WTC11 (cell line): Measurements from ENCODE around the gene TRAF3IP3. TPM values are rescaled to one million over a fixed set of nuclear protein-coding genes. Genes with fewer than 3 reads are reported as not detected.

ENCODE experiments used
- ATAC-seq: fragments of 200-7000 bp; cut with Tn5 transposase; 2 replicates; pipeline ENCODE4 v1.10.0; 2021; ENCODE audit warnings: mild to moderate bottlenecking, moderate library complexity
- CTCF ChIA-PET: fragments of 300-600 bp; sonication (Branson Sonifier 250); formaldehyde crosslinking; loops from one replicate; lab custom pipeline; 2021; ENCODE audit warnings: antibody characterized with exemption; lab: Charles Lee
- POLR2A ChIA-PET: fragments of 350-600 bp; sonication (Branson Sonifier 250); formaldehyde crosslinking; loops from one replicate; lab custom pipeline; 2021; ENCODE audit warnings: antibody characterized with exemption; lab: Charles Lee
- DNase-seq: peaks from one replicate; pipeline ENCODE4 v3.0.0; 2021; ENCODE audit warnings: low spot score
- H3K27ac Mint-ChIP-seq: 2 replicates; pipeline ENCODE4 v1.8.0; 2021; ENCODE audit warnings: mixed read lengths
- H3K27me3 Mint-ChIP-seq: 2 replicates; pipeline ENCODE4 v1.8.0; 2021; ENCODE audit warnings: low read depth, mild to moderate bottlenecking, moderate library complexity, mixed read lengths
- H3K36me3 Mint-ChIP-seq: 2 replicates; pipeline ENCODE4 v1.8.0; 2021; ENCODE audit warnings: mixed read lengths
- H3K4me1 Mint-ChIP-seq: 2 replicates; pipeline ENCODE4 v1.8.0; 2022; ENCODE audit warnings: mixed read lengths
- H3K4me3 Mint-ChIP-seq: 2 replicates; pipeline ENCODE4 v1.8.0; 2021; ENCODE audit warnings: mild to moderate bottlenecking, moderate library complexity, mixed read lengths
- H3K9me3 Mint-ChIP-seq: 2 replicates; pipeline ENCODE4 v1.8.0; 2021; ENCODE audit warnings: mixed read lengths
- ATF6 ChIP-seq: sonication (generic); formaldehyde crosslinking; IDR thresholded peaks from 2 replicates; pipeline ENCODE4 v1.8.1; 2023; ENCODE audit warnings: mild to moderate bottlenecking, missing genetic modification reagents
- CBFB ChIP-seq: sonication (generic); formaldehyde crosslinking; IDR thresholded peaks from 2 replicates; pipeline ENCODE4 v1.8.1; 2022; ENCODE audit warnings: mild to moderate bottlenecking, low read depth, missing genetic modification reagents
- CDX4 ChIP-seq: fragments of 250-450 bp; sonication (Bioruptor Pico); IDR thresholded peaks from 2 replicates; pipeline ENCODE4 v1.9.0; 2021; ENCODE audit warnings: moderate library complexity, mild to moderate bottlenecking, inconsistent platforms, borderline replicate concordance
- EMX1 ChIP-seq: fragments of 250-450 bp; sonication (Bioruptor Pico); IDR thresholded peaks from 2 replicates; pipeline ENCODE4 v1.8.0; 2021; ENCODE audit warnings: mild to moderate bottlenecking
- ESRRA ChIP-seq: sonication (generic); formaldehyde crosslinking; IDR thresholded peaks from 2 replicates; pipeline ENCODE4 v1.8.1; 2022; ENCODE audit warnings: mild to moderate bottlenecking, missing genetic modification reagents, borderline replicate concordance
- ETV6 ChIP-seq: sonication (generic); formaldehyde crosslinking; IDR thresholded peaks from 2 replicates; pipeline ENCODE4 v1.8.1; 2022; ENCODE audit warnings: mild to moderate bottlenecking, missing genetic modification reagents
- HMGXB4 ChIP-seq: sonication (generic); formaldehyde crosslinking; IDR thresholded peaks from 2 replicates; pipeline ENCODE4 v1.8.1; 2023; ENCODE audit warnings: mild to moderate bottlenecking, moderate library complexity, missing genetic modification reagents
- IRF1 ChIP-seq: sonication (generic); formaldehyde crosslinking; IDR thresholded peaks from 2 replicates; pipeline ENCODE4 v1.8.0; 2023; ENCODE audit warnings: missing genetic modification reagents
- JAZF1 ChIP-seq: fragments of 250-450 bp; sonication (Bioruptor Pico); IDR thresholded peaks from 2 replicates; pipeline ENCODE4 v1.9.0; 2021; ENCODE audit warnings: moderate library complexity, mild to moderate bottlenecking, inconsistent platforms
- JUN ChIP-seq: sonication (generic); formaldehyde crosslinking; IDR thresholded peaks from 2 replicates; pipeline ENCODE4 v1.8.0; 2023; ENCODE audit warnings: mild to moderate bottlenecking, missing genetic modification reagents
- NFYB ChIP-seq: sonication (generic); formaldehyde crosslinking; conservative IDR thresholded peaks from 2 replicates; pipeline ENCODE4 v1.8.0; 2022; ENCODE audit warnings: low read depth, missing genetic modification reagents
- RELA ChIP-seq: sonication (generic); formaldehyde crosslinking; IDR thresholded peaks from 2 replicates; pipeline ENCODE4 v1.8.1; 2022; ENCODE audit warnings: missing genetic modification reagents, mild to moderate bottlenecking, borderline replicate concordance
- TCF7 ChIP-seq: sonication (generic); formaldehyde crosslinking; IDR thresholded peaks from 2 replicates; pipeline ENCODE4 v1.8.0; 2022; ENCODE audit warnings: mild to moderate bottlenecking, low read depth, missing genetic modification reagents, moderate library complexity
- TP53 ChIP-seq: sonication (generic); formaldehyde crosslinking; IDR thresholded peaks from 2 replicates; pipeline ENCODE4 v1.8.1; 2023; ENCODE audit warnings: mild to moderate bottlenecking, missing genetic modification reagents
- ZNF219 ChIP-seq: sonication (generic); formaldehyde crosslinking; IDR thresholded peaks from 2 replicates; pipeline ENCODE4 v1.8.0; 2023; ENCODE audit warnings: missing genetic modification reagents, mild to moderate bottlenecking, borderline replicate concordance
- ZNF263 ChIP-seq: sonication (generic); formaldehyde crosslinking; IDR thresholded peaks from 2 replicates; pipeline ENCODE4 v1.8.1; 2022; ENCODE audit warnings: low read depth, mild to moderate bottlenecking, moderate library complexity, missing genetic modification reagents
- ZNF281 ChIP-seq: sonication (generic); formaldehyde crosslinking; IDR thresholded peaks from 2 replicates; pipeline ENCODE4 v1.8.0; 2023; ENCODE audit warnings: mild to moderate bottlenecking, missing genetic modification reagents
- ZNF396 ChIP-seq: fragments of 250-450 bp; sonication (Bioruptor Pico); IDR thresholded peaks from 2 replicates; pipeline ENCODE4 v1.8.0; 2021; ENCODE audit warnings: mild to moderate bottlenecking, moderate library complexity, borderline replicate concordance
- ZNF512 ChIP-seq: sonication (generic); formaldehyde crosslinking; IDR thresholded peaks from 2 replicates; pipeline ENCODE4 v1.8.1; 2022; ENCODE audit warnings: missing genetic modification reagents, borderline replicate concordance
- total RNA-seq: library from RNA; stranded (reverse); gene quantifications from 3 replicates; pipeline ENCODE4 v1.2.3, GENCODE V29; 2021

Gene TRAF3IP3
- total RNA-seq, 1 experiment from 2014 or later: 0.74 TPM

GRCh38 chr1:209749670-209750323, 6.1 kb upstream of the TRAF3IP3 start:
- ChIA-PET POLR2A (no interaction called here), CTCF (interaction anchor here (1.8 kb wide), 1 partner anchor 119 kb away, joined by 12 read pairs; no protein-coding TSS in a partner anchor)
- no peaks in the 10 kb centered on the region for H3K36me3 Mint-ChIP-seq
- no peak for TF ChIP-seq TCF7 (CRISPR knock-in tag)
- TF ChIP-seq ZNF396: no peak
- no peak for TF ChIP-seq ZNF512
- no peak for TF ChIP-seq ZNF219 (CRISPR knock-in tag)
- no peak for TF ChIP-seq NFYB (CRISPR knock-in tag)
- TF ChIP-seq ETV6 (CRISPR knock-in tag): no peak
- no peak for TF ChIP-seq EMX1
- no peak for TF ChIP-seq ATF6 (CRISPR knock-in tag)
- TF ChIP-seq JUN (CRISPR knock-in tag): no peak
- TF ChIP-seq CDX4 (CRISPR knock-in tag): no peak
- H3K4me1 Mint-ChIP-seq: peaks cover 10% of the 10 kb centered on the region
- DNase-seq (no peak), ATAC-seq (no peak)
- peaks cover 21% of the 10 kb centered on the region for H3K27me3 Mint-ChIP-seq
- no peak overlapping the region for H3K27ac Mint-ChIP-seq
- no peak overlapping the region for H3K4me3 Mint-ChIP-seq
- no peaks in the 10 kb centered on the region for H3K9me3 Mint-ChIP-seq

GRCh38 chr1:209751627-209752231, 4.1 kb upstream of the TRAF3IP3 start:
- DNase-seq (no peak), ATAC-seq (no peak)
- H3K4me1 Mint-ChIP-seq: peaks cover 10% of the 10 kb centered on the region
- ChIA-PET CTCF (interaction anchor here (1.7 kb wide), 1 partner anchor 175 kb away, joined by 5 read pairs; no protein-coding TSS in a partner anchor), POLR2A (no interaction called here)
- H3K9me3 Mint-ChIP-seq: no peaks in the 10 kb centered on the region
- TF ChIP-seq HMGXB4 (CRISPR knock-in tag) (no peak), JAZF1 (CRISPR knock-in tag) (no peak), RELA (CRISPR knock-in tag) (no peak), ZNF281 (CRISPR knock-in tag) (no peak), ESRRA (CRISPR knock-in tag) (no peak), TP53 (CRISPR knock-in tag) (no peak), EMX1 (no peak), CBFB (no peak), ZNF263 (CRISPR knock-in tag) (no peak), IRF1 (CRISPR knock-in tag) (no peak)
- H3K4me3 Mint-ChIP-seq: no peak overlapping the region
- H3K36me3 Mint-ChIP-seq: no peaks in the 10 kb centered on the region
- H3K27ac Mint-ChIP-seq: no peak overlapping the region
- peaks cover 12% of the 10 kb centered on the region for H3K27me3 Mint-ChIP-seq
